Mammary epithelial cell (primary cell): ENCODE measurements around the gene SLC7A5.

Source experiments
- CTCF ChIP-seq, 2 donors: IDR thresholded peaks in 1 of 2; conservative IDR thresholded peaks in 1 of 2; 2 replicates each; pipeline ENCODE4 v1.5.1; 2011 to 2012; ENCODE audit warnings: inconsistent platforms in 2 of 2, low read length in 2 of 2, mild to moderate bottlenecking in 2 of 2, control low read depth in 1 of 2, low read depth in 1 of 2; ENCODE audit not compliant: insufficient read depth in 1 of 2; ENCODE audit errors: extremely low read depth in 1 of 2
- EZH2 ChIP-seq: IDR thresholded peaks from 2 replicates; pipeline ENCODE4 v1.6.1; 2012; ENCODE audit warnings: low read length, inconsistent platforms, borderline replicate concordance

- TF ChIP-seq EZH2 (no peak), CTCF (conservative IDR thresholded peaks at IDR 0.05 in 1 of 2, IDR thresholded peaks at IDR 0.05 in 1 of 2; ENCODE audit: extremely low read depth in 1 of 2, insufficient read depth in 1 of 2, low read depth in 1 of 2, low read length in 2 of 2) (no peak)
Observed at GRCh38 chr16:87802670-87803069, 66.6 kb downstream of the SLC7A5 start.
